Stimulated activated naive CD8-positive, alpha-beta T cell treated with anti-CD3 and anti-CD28 coated beads, Interleukin-15, Interleukin-2, amounts not matched to agents 100 U/mL and 50 U/mL, for 24 hours (primary cell): ENCODE results near the gene VWA5A.
"Not testable (repeated sequence)": the region's sequence is repeated elsewhere in the genome, so short reads cannot be mapped to it uniquely, and the experiment has no call there.

Experiments used
- ATAC-seq: fragments of 150-1000 bp; cut with Tn5 transposase; one replicate; pipeline ENCODE4 v1.10.0; 2021
- DNase-seq: peaks from one replicate; pipeline ENCODE4 v3.0.0; 2021

VWA5A gene

DNA sequence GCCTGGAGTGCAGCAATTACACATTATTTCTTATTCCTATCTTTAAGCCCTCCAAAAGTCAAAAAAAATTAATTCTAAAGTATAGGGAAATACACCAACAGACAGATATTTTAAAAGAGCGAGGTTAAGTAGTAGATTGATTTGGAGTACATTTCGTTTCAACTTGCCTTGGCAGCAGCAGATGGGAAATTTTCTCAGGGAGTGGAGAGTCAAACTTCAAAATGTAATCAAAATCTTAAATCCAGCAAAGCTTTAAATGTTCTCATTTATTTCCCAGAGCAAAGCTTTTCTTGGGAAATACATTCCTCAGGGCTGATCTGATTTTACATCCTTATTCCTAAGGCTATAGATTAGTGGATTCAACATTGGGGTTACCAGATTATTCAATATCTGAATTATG, 21.9 kb upstream of the VWA5A start:
- no peak for DNase-seq
- no peak for ATAC-seq

DNA sequence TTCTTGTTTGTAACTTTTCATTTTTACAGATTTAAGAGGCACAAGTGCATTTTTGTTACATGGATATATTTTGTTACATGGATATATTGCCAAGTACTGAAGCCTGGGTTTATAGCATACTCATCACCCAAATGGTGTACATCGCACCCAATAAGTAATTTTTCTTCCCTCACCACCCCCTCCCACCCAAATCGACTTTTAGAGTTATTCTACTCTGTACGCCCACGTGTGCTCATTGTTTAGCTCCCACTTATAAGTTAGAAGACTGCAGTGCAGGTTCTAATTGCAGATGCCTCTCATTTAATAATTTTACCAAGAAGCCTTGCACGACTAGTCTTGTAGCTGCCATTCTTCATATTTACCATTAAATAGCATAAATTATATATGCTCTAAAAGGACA, 20.5 kb upstream of the VWA5A start:
- no peak for DNase-seq
- no peak for ATAC-seq

DNA sequence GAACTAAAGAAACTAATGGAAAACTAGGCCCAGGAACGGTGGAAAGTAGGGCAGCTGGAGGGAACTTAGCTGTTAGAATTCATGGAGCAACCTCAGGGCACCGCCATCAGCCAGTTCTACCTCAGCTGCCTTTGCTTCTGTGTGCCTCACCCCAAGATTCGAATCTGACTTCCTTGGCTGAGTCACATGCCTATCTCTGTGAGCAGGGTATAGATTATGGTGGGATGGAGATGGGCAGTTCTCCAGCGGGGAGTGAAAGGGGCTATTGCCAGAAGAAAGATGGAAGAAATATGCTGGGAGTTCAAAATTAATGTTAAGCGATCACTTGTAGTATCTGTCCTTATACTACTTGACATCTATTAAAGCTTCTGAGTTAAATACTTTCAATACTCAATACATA, 18.9 kb upstream of the VWA5A start:
- DNase-seq = no peak
- no peak for ATAC-seq

GRCh38 chr11:124098141-124098540, 17.1 kb upstream of the VWA5A start:
- no peak for DNase-seq
- ATAC-seq = no peak

GRCh38 chr11:124101737-124102136, 13.5 kb upstream of the VWA5A start:
- ATAC-seq = no peak

GRCh38 chr11:124108156-124108555, 7.1 kb upstream of the VWA5A start:
- no peak for DNase-seq
- peak; percentile 55 for ATAC-seq

More at GRCh38 chr11:124101737-124102136, 13.5 kb upstream of the VWA5A start:
- no peak for DNase-seq

DNA sequence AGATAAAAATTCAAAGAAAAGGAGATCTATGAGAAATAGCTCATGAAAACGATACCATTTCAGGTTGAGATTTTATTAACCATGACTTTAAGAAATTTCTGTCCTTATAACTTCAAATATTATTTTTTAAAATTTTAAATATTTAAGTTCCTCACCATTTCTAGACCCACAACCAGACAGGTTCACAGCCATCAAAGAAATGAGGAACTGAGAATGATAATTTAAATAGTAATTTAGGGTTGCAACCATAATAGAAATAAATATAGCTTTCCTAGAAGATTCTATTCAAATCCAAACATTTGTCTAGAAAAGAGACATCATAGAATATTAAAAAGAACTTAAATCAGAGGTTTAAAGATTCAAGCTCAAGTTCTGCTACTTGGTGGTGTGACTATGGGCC, 5.9 kb upstream of the VWA5A start:
- ATAC-seq (no peak), DNase-seq (no peak)

DNA sequence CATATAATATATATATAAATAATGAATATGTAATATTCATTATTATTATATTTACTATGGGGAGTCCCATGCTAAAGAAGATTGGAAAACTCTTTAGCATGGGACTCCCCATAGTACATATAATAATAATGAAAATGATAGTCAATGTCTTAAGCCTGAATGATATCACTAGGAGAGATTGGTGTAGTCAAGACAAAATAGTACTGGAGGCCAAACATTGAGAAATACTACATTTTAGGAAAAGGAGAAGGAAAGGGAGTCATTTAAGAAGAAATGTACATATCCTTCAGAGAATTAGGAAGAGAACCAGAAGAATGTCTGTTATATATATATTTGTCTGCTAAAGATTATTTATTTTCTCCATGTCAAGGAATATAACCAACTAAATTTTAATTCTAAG, 5.0 kb upstream of the VWA5A start:
- DNase-seq (no peak), ATAC-seq (no peak)

DNA sequence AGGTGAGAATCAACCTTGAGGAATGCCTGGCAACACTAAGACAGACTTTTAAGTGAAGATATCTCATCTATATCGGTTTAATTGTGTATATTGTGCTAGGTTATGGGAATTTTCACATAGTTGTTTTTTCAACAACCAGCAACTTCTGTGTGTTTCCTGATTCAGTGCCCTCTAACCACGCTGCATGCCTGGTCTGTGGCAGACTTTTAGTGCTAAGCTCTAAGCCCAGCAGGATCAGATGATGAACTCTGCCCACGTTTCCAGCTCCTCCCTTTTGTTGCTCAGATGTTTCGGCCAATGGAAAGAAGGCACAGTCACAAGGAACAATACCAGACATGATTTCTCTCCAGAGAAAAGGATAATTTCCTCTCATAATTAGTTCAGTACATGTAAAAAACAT, 1.4 kb upstream of the VWA5A start:
- ATAC-seq = no peak

DNA sequence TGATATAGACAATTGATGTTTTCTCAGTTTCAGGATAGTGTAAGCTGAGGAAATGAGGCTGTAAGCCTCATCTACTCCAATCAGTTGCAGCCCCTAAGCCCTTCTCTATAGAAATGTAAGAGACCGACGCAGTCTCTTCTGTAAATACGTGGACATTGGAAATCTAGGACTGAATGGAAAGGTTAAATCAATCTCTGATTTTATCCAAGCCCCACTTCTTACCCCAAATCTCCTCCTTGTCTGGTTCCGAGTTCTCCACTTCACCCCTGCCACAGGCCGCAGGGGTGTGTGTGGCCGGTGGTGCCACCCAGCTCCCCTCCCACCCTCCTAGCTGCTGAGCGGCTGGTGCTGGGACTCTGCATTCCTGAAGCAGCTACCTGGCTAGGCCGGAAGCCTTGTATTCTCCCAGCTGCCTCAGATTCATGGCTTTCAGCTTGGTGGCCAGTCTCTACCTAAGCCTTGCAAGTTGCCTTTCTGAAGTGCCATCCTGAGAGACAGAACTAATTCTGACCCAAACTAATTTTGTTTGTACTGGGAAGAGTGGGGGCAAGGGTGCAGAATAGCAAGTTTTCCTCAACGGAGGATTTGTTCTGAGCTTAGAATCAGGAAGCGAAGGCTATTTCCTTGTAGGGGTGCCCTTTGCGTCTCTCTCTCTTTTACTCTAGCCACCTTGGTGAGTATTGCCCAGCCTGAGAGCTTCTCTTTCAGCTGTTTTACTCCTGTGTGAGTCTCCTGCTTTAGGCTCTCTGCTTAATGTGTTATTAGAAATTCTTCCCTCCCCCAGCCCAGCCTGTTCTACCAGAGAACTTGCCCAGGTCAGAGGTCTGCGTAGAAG, 749 bp downstream of the VWA5A start:
- no peak for ATAC-seq
- DNase-seq = peak; percentile 5

More for the DNA sequence above, 1.4 kb upstream of the VWA5A start:
- DNase-seq = no peak

- ATAC-seq (no peak), DNase-seq (no peak)
These were observed 3.9 kb downstream of the VWA5A start for GRCh38 chr11:124119103-124119502.

DNA sequence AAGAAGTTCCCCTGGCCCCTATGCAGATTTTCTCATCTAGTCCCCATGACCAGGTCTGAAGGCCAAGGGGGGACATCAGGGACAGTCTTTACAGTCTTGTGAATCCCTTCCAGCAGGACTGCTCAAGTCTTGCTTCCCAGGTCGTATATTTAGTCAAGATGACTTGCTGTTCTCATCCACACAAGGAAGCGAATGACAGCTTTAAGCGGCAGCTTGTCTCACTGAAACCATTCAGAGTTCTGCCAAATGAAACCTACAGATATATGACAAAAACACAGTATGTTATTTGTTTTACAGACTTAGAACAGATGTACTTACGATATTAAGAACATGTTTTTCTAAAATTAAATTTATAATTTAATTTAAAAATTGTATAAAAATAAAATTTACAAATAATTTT, 5.6 kb downstream of the VWA5A start:
- DNase-seq (no peak), ATAC-seq (no peak)

DNA sequence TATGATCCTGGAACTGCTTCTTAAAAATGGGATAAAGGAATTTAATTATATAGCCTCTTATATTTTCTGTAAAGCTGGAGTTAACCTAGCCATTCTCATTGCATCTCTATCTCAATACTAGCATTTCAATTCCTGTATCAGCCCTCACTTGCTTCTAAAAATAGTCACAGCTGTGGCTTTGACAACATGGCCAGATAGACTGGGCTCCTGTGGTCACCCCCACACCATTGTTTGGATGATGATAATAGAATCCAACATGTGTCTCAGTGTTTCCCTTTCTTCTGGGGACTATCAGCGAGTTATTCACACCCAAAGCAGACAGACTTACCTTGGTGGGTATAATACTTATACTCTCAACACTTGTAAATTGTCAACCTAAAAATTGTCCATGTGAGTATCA, 6.9 kb downstream of the VWA5A start:
- DNase-seq (no peak), ATAC-seq (no peak)

- no peak for ATAC-seq
These were observed 8.4 kb downstream of the VWA5A start for GRCh38 chr11:124123622-124124021.

DNA sequence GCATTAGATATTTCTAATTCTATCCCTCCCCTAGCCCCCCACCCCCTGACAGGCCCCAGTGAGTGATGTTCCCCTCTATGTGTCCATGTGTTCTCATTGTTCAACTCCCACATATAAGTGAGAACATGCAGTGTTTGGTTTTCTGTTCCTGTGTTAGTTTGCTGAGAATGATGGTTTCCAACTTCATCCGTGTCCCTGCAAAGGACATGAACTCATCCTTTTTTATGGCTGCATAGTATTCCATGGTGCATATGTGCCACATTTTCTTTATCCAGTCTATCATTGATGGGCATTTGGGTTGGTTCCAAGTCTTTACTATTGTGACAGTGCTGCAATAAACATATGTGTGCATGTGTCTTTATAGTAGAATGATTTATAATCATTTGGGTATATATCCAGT, 11.9 kb downstream of the VWA5A start:
- DNase-seq, ATAC-seq: not testable (repeated sequence)

More at GRCh38 chr11:124123622-124124021, 8.4 kb downstream of the VWA5A start:
- DNase-seq = no peak

- no peak for ATAC-seq
These were observed 27.8 kb downstream of the VWA5A start for GRCh38 chr11:124143034-124143433.

DNA sequence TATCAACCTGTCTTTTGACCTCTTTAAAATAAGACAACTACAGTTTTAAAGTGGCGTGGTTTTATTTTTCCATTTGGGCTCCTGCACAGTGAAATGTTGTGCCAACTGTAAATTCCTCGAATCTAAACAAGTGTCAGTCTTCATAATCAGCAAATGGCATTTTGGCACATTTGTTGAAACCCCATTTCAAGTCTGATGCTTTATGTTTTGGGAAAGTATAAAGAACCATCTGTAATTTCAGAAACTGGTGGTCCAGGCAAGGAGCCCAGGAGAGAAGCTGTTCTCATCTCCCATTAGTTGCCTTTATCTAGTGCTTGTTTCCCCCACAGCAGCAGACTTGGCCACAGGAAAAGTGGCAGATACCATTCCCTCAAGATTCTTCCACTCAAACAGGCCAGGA, 32.7 kb downstream of the VWA5A start:
- DNase-seq (no peak), ATAC-seq (no peak)

More at GRCh38 chr11:124143034-124143433, 27.8 kb downstream of the VWA5A start:
- DNase-seq = no peak

- no peak for ATAC-seq
- DNase-seq = no peak
These were observed 35.4 kb downstream of the VWA5A start for GRCh38 chr11:124150684-124151083.

- ATAC-seq (no peak), DNase-seq (no peak)
These were observed 37.6 kb downstream of the VWA5A start for GRCh38 chr11:124152770-124153407.

GRCh38 chr11:124153821-124154220, 38.6 kb downstream of the VWA5A start:
- DNase-seq (no peak), ATAC-seq (no peak)

DNA sequence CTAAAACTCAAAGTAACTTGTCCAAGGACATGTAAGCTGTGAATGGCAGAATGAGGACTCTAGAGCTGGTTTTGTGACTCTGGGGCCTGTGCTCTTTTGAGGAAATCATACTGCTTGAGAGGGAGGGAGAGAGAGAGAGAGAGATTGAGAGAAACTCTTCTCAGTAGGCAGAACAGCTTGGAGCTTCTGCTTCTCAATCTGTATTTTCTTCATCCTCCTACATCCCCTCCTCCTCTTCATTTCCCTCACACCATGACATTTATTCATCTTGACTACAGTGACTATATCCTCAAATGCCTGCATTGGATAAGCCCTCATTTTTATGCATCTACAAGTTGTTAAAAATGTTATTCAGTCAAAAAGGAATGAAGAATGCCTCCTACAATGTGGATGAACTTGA, 44.2 kb downstream of the VWA5A start:
- DNase-seq (no peak), ATAC-seq (no peak)

DNA sequence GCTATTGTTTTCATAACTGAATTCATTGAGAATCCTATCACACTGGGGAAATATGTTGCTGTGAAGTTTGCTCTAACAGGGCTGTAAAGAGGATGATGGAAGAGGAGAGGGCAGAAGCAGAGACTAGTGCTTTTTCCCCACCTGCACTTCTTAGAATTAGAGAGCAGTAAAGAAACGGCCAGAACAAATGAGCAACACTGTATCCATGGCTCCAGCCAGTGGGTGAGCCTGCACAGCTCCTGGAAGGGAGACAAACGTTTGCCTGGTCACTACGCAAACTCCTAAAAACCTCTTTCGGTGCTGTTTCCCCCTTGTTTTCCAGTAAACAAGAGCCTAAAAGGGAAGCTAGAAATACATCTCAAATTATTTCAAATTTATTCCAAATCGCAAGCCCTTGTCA, 45.7 kb downstream of the VWA5A start:
- no peak for ATAC-seq

DNA sequence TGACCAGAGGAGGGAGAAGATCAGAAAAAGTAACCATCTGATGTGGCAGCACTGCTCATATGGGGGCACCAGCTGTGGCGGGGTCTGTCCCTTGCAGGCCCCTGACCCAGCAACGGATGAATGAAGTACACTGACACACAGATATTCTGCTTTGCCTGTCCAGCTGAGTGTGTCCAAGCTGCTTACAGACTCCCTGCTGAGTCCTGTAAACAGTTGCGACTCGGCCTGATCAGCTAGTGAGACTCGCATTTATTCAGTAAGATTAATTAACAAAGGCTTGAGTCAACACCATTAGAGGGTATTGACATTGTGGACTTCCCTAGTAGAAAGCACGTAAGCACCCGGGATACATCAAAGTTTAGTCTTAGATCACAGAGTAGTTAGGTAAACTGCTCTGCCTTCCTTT, 52.6 kb downstream of the VWA5A start:
- no peak for DNase-seq
- no peak for ATAC-seq

More for the DNA sequence above, 45.7 kb downstream of the VWA5A start:
- DNase-seq = no peak

GRCh38 chr11:124168796-124169195, 53.5 kb downstream of the VWA5A start:
- DNase-seq (no peak), ATAC-seq (no peak)
